Lower lobe of right lung (tissue), 2 donors: Measurements from ENCODE around the gene ARHGAP23. TPM values are rescaled to one million over a fixed set of nuclear protein-coding genes. Genes with fewer than 3 reads are reported as not detected.
"Not testable (repeated sequence)": the region's sequence is repeated elsewhere in the genome, so short reads cannot be mapped to it uniquely, and the experiment has no call there.

Experiments used
- ATAC-seq, 2 donors: fragments of 200-7000 bp; cut with Tn5 transposase; one replicate each; pipeline ENCODE4 v1.9.1; 2020 to 2022; ENCODE audit warnings: mild to moderate bottlenecking in 2 of 2, moderate library complexity in 2 of 2
- DNase-seq: peaks from one replicate; pipeline ENCODE4 v3.0.0-alpha.2; 2020
- H3K27ac ChIP-seq: fragments of 200-600 bp; one replicate; pipeline ENCODE4 v1.8.0; 2022
- H3K27me3 ChIP-seq: fragments of 200-600 bp; one replicate; pipeline ENCODE4 v1.8.0; 2022; ENCODE audit warnings: low read depth
- H3K36me3 ChIP-seq: fragments of 200-600 bp; one replicate; pipeline ENCODE4 v1.8.0; 2022; ENCODE audit warnings: mild to moderate bottlenecking
- H3K4me1 ChIP-seq: fragments of 200-600 bp; one replicate; pipeline ENCODE4 v1.8.0; 2022
- H3K4me3 ChIP-seq: fragments of 200-600 bp; one replicate; pipeline ENCODE4 v1.8.0; 2022; ENCODE audit warnings: mild to moderate bottlenecking
- H3K9me3 ChIP-seq: fragments of 200-600 bp; one replicate; pipeline ENCODE4 v1.8.0; 2022
- intact Hi-C: fragments of 100-400 bp; cut with DNase I; formaldehyde crosslinking; loops from one replicate; pipeline ENCODE4 v1.11.0; 2022
- total RNA-seq: library from RNA; stranded (reverse); fragmentation: NEBNext Ultra II Directional; extraction: Animal tissue kit (Norgen Biotek cat#: 25700); gene quantifications from one replicate; pipeline ENCODE4 v1.2.1, GENCODE V29; 2021
- TF ChIP-seq, protein P1 (sequence below): fragments of 200-600 bp; IDR thresholded peaks from one replicate; pipeline ENCODE4 v1.8.0; 2022; ENCODE audit warnings: antibody characterized with exemption, mild to moderate bottlenecking
- donor health status: DM: no; HTN: yes; CAD: no; lungs with severe emphysema.

ARHGAP23 gene
- total RNA-seq, 1 donor from 2014 or later, result 48.4 TPM

DNA sequence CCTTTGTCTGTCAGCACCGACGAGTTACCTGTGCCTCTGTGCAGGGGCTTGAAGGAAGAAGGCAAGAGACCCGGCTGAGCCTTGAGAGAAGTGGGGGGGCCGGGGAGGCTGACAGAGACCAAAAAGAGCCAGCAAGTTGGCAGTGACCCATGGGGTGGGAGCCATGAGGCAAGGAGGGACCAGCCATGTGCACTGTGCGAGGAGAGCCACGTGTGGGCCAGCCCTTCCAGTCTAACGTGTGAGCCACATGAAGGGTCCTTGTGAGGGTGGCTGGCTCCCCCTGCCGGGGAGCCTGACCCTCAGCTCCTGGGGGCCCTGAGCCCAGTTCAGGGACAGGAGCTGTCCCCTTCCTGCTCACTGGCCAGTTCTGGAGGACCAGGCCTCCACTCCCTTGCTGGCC, 46.4 kb downstream of the ARHGAP23 start:
- DNase-seq, H3K9me3 ChIP-seq, H3K27ac ChIP-seq, intact Hi-C loops, ATAC-seq, H3K27me3 ChIP-seq, H3K4me3 ChIP-seq, H3K4me1 ChIP-seq: not testable (repeated sequence)
- TF ChIP-seq, protein P1, sequence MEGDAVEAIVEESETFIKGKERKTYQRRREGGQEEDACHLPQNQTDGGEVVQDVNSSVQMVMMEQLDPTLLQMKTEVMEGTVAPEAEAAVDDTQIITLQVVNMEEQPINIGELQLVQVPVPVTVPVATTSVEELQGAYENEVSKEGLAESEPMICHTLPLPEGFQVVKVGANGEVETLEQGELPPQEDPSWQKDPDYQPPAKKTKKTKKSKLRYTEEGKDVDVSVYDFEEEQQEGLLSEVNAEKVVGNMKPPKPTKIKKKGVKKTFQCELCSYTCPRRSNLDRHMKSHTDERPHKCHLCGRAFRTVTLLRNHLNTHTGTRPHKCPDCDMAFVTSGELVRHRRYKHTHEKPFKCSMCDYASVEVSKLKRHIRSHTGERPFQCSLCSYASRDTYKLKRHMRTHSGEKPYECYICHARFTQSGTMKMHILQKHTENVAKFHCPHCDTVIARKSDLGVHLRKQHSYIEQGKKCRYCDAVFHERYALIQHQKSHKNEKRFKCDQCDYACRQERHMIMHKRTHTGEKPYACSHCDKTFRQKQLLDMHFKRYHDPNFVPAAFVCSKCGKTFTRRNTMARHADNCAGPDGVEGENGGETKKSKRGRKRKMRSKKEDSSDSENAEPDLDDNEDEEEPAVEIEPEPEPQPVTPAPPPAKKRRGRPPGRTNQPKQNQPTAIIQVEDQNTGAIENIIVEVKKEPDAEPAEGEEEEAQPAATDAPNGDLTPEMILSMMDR, result peak; percentile 23
- H3K36me3 ChIP-seq, result peaks cover 40% of the 10 kb centered on the region

DNA sequence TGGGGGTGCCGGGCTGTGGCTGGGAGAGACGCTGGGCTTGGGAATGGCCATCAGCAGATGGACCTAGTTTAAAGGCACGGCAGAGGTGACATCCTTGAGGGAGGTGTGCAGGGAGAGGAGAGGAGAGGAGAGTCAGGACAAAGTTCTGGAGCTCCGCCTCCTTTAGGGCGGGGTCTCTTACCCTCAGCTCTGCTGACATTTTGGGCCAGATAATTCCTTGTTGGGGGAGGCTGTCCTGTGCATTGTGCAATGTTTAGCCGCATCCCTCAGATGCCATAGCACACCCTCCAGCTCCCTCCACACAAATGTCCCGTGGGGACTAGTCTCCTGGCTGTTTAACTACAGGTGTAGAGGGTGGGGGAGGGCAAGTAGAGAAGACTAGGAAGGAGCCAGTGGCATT, 48.3 kb downstream of the ARHGAP23 start:
- no peak overlapping the region for H3K27ac ChIP-seq
- no peak overlapping the region for H3K4me3 ChIP-seq
- peaks cover 37% of the 10 kb centered on the region for H3K36me3 ChIP-seq
- DNase-seq, result no peak
- ATAC-seq, result no peak
- H3K27me3 ChIP-seq, result no peaks in the 10 kb centered on the region
- H3K4me1 ChIP-seq, result peaks cover under 1% of the 10 kb centered on the region
- intact Hi-C loops, result no loop called here
- H3K9me3 ChIP-seq, result no peaks in the 10 kb centered on the region
- TF ChIP-seq, protein P1, result no peak

DNA sequence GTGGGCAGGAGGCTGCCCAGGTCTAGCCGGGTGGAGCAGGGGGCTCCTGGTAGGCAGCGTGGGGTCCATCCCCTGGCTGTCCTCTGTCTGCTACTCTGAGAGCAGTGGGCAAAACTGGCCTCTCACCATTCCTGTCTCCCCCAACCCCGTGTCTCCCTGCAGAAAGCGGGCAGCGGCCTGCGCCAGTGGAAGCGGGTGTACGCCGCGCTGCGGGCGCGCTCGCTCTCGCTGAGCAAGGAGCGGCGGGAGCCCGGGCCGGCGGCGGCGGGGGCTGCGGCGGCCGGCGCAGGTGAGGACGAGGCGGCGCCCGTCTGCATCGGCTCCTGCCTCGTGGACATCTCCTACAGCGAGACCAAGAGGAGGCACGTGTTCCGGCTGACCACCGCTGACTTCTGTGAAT, 49.2 kb downstream of the ARHGAP23 start:
- H3K27me3 ChIP-seq, H3K4me3 ChIP-seq, H3K4me1 ChIP-seq, ATAC-seq, H3K9me3 ChIP-seq, H3K27ac ChIP-seq, DNase-seq, intact Hi-C loops: not testable (repeated sequence)
- H3K36me3 ChIP-seq, result peaks cover 33% of the 10 kb centered on the region

DNA sequence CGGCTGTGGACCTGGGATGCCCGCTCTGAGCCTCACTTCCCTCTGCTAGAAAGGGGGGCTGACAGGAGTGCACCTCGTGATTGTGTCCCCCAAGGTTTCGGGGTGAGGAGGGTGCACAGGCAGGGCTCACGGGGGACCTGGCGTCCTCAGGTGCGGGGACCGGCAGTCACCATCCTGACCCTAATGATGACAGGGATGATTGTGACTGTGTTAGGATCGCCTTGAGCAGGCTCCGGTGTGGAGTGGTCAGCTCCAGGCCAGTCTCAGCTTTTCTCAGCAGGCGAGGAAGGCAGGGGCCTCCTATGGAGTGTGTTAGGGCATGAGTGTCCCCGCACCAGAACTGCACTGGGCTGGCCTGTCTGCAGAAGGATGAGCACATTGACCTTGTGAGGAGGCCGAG, 49.7 kb downstream of the ARHGAP23 start:
- not testable (repeated sequence) for H3K9me3 ChIP-seq
- H3K36me3 ChIP-seq, result peaks cover 32% of the 10 kb centered on the region

DNA sequence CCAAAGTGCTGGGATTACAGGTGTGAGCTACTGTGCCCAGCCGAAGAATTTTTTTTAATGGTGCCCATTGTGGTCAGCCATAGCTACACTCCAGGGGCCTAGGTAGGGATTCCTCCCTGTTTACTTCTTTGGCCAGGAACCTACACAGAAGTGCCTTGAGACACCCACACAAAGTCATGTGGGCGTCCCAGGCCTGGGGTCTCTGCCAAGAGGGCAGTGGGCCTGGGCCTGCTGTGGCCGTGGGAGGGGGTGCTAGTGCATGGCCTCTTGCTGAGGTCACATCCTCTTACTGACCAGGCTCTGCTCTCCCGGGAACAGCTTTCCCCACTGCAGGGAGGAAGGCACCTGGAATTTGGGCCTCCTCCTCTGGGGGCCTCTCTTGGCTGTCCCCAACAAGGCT, 50.4 kb downstream of the ARHGAP23 start:
- DNase-seq, H3K4me1 ChIP-seq, H3K27me3 ChIP-seq, intact Hi-C loops, H3K27ac ChIP-seq, H3K9me3 ChIP-seq, H3K4me3 ChIP-seq, ATAC-seq: not testable (repeated sequence)
- peaks cover 31% of the 10 kb centered on the region for H3K36me3 ChIP-seq

More for the DNA sequence above, 49.7 kb downstream of the ARHGAP23 start:
- H3K27ac ChIP-seq, H3K4me3 ChIP-seq, H3K27me3 ChIP-seq, DNase-seq, ATAC-seq, H3K4me1 ChIP-seq, intact Hi-C loops: not testable (repeated sequence)

DNA sequence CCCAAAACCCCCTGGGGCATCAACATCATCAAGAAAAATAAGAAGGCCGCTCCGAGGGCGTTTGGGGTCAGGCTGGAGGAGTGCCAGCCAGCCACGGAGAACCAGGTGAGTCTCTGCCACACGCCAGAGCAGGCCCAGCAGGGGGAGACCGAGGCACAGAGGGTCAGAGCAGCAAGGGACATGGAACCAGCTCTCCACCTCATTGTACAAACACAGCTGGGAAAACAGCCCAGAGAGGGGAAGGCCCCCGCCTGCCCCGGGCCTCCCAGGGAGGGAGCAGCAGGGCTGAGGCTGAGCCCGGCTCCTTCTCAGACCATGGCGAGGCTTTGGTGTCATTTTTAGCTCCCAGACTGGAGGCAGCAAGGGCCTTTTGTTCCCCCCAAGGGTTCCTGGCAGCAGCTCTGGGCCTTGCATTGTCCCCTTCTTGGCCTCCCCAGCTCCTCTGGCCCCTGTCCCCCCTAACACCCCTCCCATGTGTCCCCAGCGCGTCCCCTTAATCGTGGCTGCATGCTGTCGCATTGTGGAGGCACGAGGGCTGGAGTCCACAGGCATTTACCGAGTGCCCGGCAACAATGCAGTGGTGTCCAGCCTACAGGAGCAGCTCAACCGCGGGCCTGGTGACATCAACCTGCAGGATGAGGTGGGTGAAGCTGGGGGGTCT, 53.9 kb downstream of the ARHGAP23 start:
- H3K27ac ChIP-seq, H3K27me3 ChIP-seq, H3K4me1 ChIP-seq, DNase-seq, H3K4me3 ChIP-seq, ATAC-seq, H3K9me3 ChIP-seq: not testable (repeated sequence)
- intact Hi-C loops, result loop anchor here (5.0 kb wide), 1 partner anchor 40 kb away; no protein-coding TSS in a partner anchor
- H3K36me3 ChIP-seq, result peaks cover 34% of the 10 kb centered on the region

DNA sequence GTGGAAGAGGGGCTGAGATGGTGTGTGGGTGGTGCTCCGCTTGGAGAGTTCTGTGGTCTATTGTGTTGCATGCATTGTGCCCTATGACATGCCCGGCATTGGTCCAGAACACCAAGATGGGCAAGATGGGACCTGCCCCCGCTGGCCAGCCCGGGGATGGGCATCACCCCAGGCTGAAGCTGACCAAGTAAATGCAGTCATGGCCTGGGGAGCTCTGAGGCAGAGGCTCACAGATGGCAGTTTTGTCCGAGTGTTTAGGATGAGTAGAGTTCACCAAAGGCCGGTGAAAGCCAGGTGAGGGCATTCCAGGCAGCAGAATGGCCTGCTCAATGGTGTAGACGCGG, 54.4 kb downstream of the ARHGAP23 start:
- H3K27ac ChIP-seq, H3K4me1 ChIP-seq, H3K4me3 ChIP-seq, H3K9me3 ChIP-seq, H3K27me3 ChIP-seq, DNase-seq: not testable (repeated sequence)
- ATAC-seq, result peak in 1 of 2 donors; percentile 27
- H3K36me3 ChIP-seq, result peaks cover 38% of the 10 kb centered on the region
- intact Hi-C loops, result loop anchor here (5.0 kb wide), 1 partner anchor 40 kb away; no protein-coding TSS in a partner anchor

DNA sequence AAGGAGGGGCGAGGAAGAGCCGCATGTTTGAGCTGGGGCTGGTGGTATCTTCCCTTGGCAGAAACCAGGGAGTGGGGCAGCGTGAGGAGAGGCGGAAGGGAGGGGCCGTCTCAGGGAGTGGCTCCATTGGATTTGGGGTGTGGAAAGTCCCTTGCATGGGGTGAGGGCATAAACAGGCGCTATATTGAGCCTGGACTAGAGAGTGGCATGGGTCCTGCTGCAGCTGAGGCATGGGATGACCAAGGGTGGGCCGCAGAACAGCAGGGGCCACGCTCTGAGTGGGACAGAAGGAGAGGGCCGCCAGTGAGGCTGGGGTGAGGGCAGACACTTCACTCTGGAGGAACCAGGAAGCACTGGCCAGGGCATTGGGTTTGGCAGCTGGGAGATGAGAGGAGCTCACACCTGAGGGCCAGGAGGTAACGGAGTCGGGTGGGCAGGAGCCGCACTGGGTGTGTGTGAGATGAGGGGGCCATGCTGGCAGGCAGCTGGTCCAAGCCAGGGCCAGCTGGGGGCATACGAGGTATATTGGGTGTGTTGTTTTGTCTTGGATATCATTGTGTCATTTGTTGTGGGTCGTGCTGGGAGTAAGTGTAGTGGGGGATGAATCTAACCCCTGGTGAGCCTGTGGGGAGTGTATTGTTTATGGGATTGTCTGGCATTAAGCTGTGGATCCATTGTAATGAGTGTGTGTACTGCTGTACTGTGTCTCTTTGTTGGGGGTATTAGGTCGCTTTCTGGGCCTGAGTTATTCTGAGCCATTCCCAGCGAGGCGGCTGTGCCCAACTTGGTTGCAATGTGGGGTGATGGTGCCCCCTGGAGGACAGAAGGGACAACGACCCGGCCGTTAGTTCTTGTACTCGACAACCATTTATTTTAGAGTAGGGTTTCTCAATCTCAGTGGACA, 56.2 kb downstream of the ARHGAP23 start:
- ATAC-seq, result peak; percentile 93 to 94
- peak; percentile 70 for DNase-seq

More for the DNA sequence above, 56.2 kb downstream of the ARHGAP23 start:
- intact Hi-C loops, result loop anchor here (5.0 kb wide), 1 partner anchor 42 kb away; no protein-coding TSS in a partner anchor
- not testable (repeated sequence) for H3K27ac ChIP-seq, H3K9me3 ChIP-seq, H3K4me3 ChIP-seq, H3K27me3 ChIP-seq, H3K4me1 ChIP-seq
- peaks cover 37% of the 10 kb centered on the region for H3K36me3 ChIP-seq
- TF ChIP-seq, protein P1, result peak; percentile 71
